CD4-positive, alpha-beta memory T cell (primary cell): ENCODE data around the gene TTLL11. TPM values are rescaled to one million over a fixed set of nuclear protein-coding genes. Genes with fewer than 3 reads are reported as not detected.

Source experiments
- CTCF ChIA-PET: fragments of 350-600 bp; sonication (Branson Sonifier 250); formaldehyde crosslinking; loops from one replicate; lab custom pipeline; 2021; ENCODE audit warnings: inconsistent platforms; ENCODE audit not compliant: partially characterized antibody; lab: Charles Lee
- POLR2A ChIA-PET: fragments of 350-600 bp; sonication (Branson Sonifier 250); formaldehyde crosslinking; loops from one replicate; lab custom pipeline; 2021; ENCODE audit not compliant: partially characterized antibody; lab: Charles Lee
- DNase-seq, 5 donors: peaks; one replicate each; pipeline versions ENCODE4 v3.0.0 to v3.0.0-alpha.2; 2020 to 2022; ENCODE audit warnings: mixed read lengths in 1 of 5
- H3K27ac ChIP-seq: one replicate; pipeline ENCODE4 v1.7.0; 2013; ENCODE audit warnings: low read depth, low read length
- H3K27me3 ChIP-seq: 2 replicates; pipeline ENCODE4 v1.7.0; 2013; ENCODE audit warnings: mild to moderate bottlenecking, low read length, moderate library complexity; ENCODE audit not compliant: insufficient read depth
- H3K36me3 ChIP-seq: 2 replicates; pipeline ENCODE4 v1.7.0; 2013; ENCODE audit warnings: mild to moderate bottlenecking, low read length, moderate library complexity; ENCODE audit not compliant: insufficient read depth
- H3K4me1 ChIP-seq: 2 replicates; pipeline ENCODE4 v1.7.0; 2013; ENCODE audit warnings: mild to moderate bottlenecking, low read length, moderate library complexity; ENCODE audit not compliant: insufficient read depth
- H3K4me3 ChIP-seq, 2 donors: one replicate each; pipeline ENCODE4 v1.7.0; 2013; ENCODE audit warnings: low read length in 2 of 2, mild to moderate bottlenecking in 1 of 2
- H3K9me3 ChIP-seq, 2 donors: one replicate each; pipeline ENCODE4 v1.7.0; 2013; ENCODE audit warnings: low read length in 2 of 2, control low read depth in 1 of 2; ENCODE audit not compliant: control insufficient read depth in 1 of 2
- H3K27ac Mint-ChIP-seq, 7 donors: one replicate each; pipeline ENCODE4 v1.8.0; 2020 to 2021; ENCODE audit warnings: mixed read lengths in 7 of 7, mild to moderate bottlenecking in 6 of 7, inconsistent platforms in 3 of 7, moderate library complexity in 3 of 7
- H3K27me3 Mint-ChIP-seq, 2 donors: one replicate each; pipeline ENCODE4 v1.8.0; 2020 to 2021; ENCODE audit warnings: mixed read lengths in 2 of 2
- H3K36me3 Mint-ChIP-seq, 2 donors: one replicate each; pipeline ENCODE4 v1.8.0; 2020 to 2021; ENCODE audit warnings: mixed read lengths in 2 of 2, inconsistent platforms in 1 of 2, mild to moderate bottlenecking in 1 of 2
- H3K4me1 Mint-ChIP-seq, 4 donors: one replicate each; pipeline ENCODE4 v1.8.0; 2020 to 2021; ENCODE audit warnings: mixed read lengths in 4 of 4, mild to moderate bottlenecking in 1 of 4
- H3K4me3 Mint-ChIP-seq, 8 donors: one replicate each; pipeline ENCODE4 v1.8.0; 2020 to 2021; ENCODE audit warnings: mixed read lengths in 8 of 8, mild to moderate bottlenecking in 7 of 8, moderate library complexity in 6 of 8, inconsistent platforms in 3 of 8
- H3K9me3 Mint-ChIP-seq, 8 donors: one replicate each; pipeline ENCODE4 v1.8.0; 2020 to 2021; ENCODE audit warnings: mixed read lengths in 8 of 8, mild to moderate bottlenecking in 5 of 8, inconsistent platforms in 3 of 8, moderate library complexity in 1 of 8
- intact Hi-C: fragments of 100-400 bp; cut with micrococcal nuclease; formaldehyde crosslinking; loops from one replicate; pipeline ENCODE4 v1.15.1; 2023
- polyA plus RNA-seq, 2 donors: library from polyadenylated mRNA; unstranded; fragments of 300-500 nt; fragmentation: Illumina TruSeq; gene quantifications; one replicate each; pipeline ENCODE4 v1.2.3, GENCODE V29; 2021
- total RNA-seq, 2 experiments: library from RNA; stranded (reverse); gene quantifications; one replicate each; pipeline ENCODE4 v1.2.3, GENCODE V29; 2021

Gene TTLL11
- total and polyA plus RNA-seq, 4 experiments from 2014 or later, result 2.7 to 7.8 (median 3.1) TPM

- intact Hi-C loops, result no loop called here
- H3K27me3 ChIP-seq, result peaks cover 11% of the 10 kb centered on the region
- Mint-ChIP-seq H3K36me3 (no peaks in the 10 kb centered on the region), H3K4me1 (peaks cover 11 to 25% (median 16%) of the 10 kb centered on the region in 4 donors), H3K27me3 (peaks cover 21 to 28% of the 10 kb centered on the region in 2 donors), H3K27ac (no peak overlapping the region), H3K4me3 (no peak overlapping the region), H3K9me3 (no peaks in the 10 kb centered on the region)
- H3K36me3 ChIP-seq, result no peaks in the 10 kb centered on the region
- POLR2A ChIA-PET, result no interaction called here
- H3K4me3 ChIP-seq, result no peak overlapping the region
- H3K9me3 ChIP-seq, result no peaks in the 10 kb centered on the region
- no peak for DNase-seq
- CTCF ChIA-PET, result interaction anchor here (0.9 to 9.2 kb wide), 18 partner anchors 8 to 692 kb away, joined by 3 to 165 read pairs (median 8); partner anchors contain the start of genes MORN5 and NDUFA8
- no peak overlapping the region for H3K27ac ChIP-seq
- H3K4me1 ChIP-seq, result peaks cover 7% of the 10 kb centered on the region
Observed at GRCh38 chr9:122124048-122124447, 30.9 kb upstream of the TTLL11 start.

GRCh38 chr9:122122903-122123632 is 30.0 kb upstream of the TTLL11 start:
- no peaks in the 10 kb centered on the region for H3K9me3 Mint-ChIP-seq

GRCh38 chr9:122122468-122122867 is 29.4 kb upstream of the TTLL11 start:
- Histone ChIP-seq H3K36me3 (no peaks in the 10 kb centered on the region), H3K27ac (no peak overlapping the region), H3K4me3 (no peak overlapping the region), H3K4me1 (peaks cover 7% of the 10 kb centered on the region), H3K27me3 (peaks cover 11% of the 10 kb centered on the region), H3K9me3 (no peaks in the 10 kb centered on the region)
- Mint-ChIP-seq H3K36me3 (no peaks in the 10 kb centered on the region), H3K4me3 (no peak overlapping the region), H3K9me3 (no peaks in the 10 kb centered on the region), H3K27ac (no peak overlapping the region), H3K4me1 (peaks cover 11 to 23% (median 16%) of the 10 kb centered on the region in 4 donors), H3K27me3 (peaks cover 20 to 24% of the 10 kb centered on the region in 2 donors)
- POLR2A ChIA-PET, result no interaction called here
- DNase-seq, result no peak
- CTCF ChIA-PET, result interaction anchor here (0.7 to 9.2 kb wide), 19 partner anchors 12 to 776 kb away, joined by 3 to 165 read pairs (median 5); partner anchors contain the start of genes MORN5 and NDUFA8
- intact Hi-C loops, result no loop called here

More at GRCh38 chr9:122122903-122123632, 30.0 kb upstream of the TTLL11 start:
- H3K4me1 ChIP-seq, result peaks cover 7% of the 10 kb centered on the region
- no peaks in the 10 kb centered on the region for H3K36me3 ChIP-seq
- intact Hi-C loops, result loop anchor here (1.0 kb wide), 1 partner anchor 24 kb away; no protein-coding TSS in a partner anchor
- Mint-ChIP-seq H3K27me3 (peaks cover 21 to 28% of the 10 kb centered on the region in 2 donors), H3K4me3 (peak overlapping the region in 1 of 8 donors; percentile 29), H3K27ac (no peak overlapping the region), H3K4me1 (peaks cover 11 to 25% (median 16%) of the 10 kb centered on the region in 4 donors), H3K36me3 (no peaks in the 10 kb centered on the region)
- peaks cover 11% of the 10 kb centered on the region for H3K27me3 ChIP-seq
- H3K9me3 ChIP-seq, result no peaks in the 10 kb centered on the region
- H3K27ac ChIP-seq, result no peak overlapping the region
- ChIA-PET POLR2A (no interaction called here), CTCF (interaction anchor here (0.7 to 9.2 kb wide), 20 partner anchors 7 to 775 kb away, joined by 3 to 165 read pairs (median 6); partner anchors contain the start of genes MORN5 and NDUFA8)
- no peak overlapping the region for H3K4me3 ChIP-seq
- DNase-seq, result peak; percentile 54 to 68 (median 58)

- peaks cover 7% of the 10 kb centered on the region for H3K4me1 ChIP-seq
- no peak overlapping the region for H3K4me3 Mint-ChIP-seq
- H3K9me3 ChIP-seq, result no peaks in the 10 kb centered on the region
- H3K9me3 Mint-ChIP-seq, result no peaks in the 10 kb centered on the region
- CTCF ChIA-PET, result interaction anchor here (0.7 to 9.2 kb wide), 19 partner anchors 12 to 776 kb away, joined by 3 to 165 read pairs (median 4); no protein-coding TSS in a partner anchor
- H3K27ac ChIP-seq, result no peak overlapping the region
- intact Hi-C loops, result no loop called here
- H3K27me3 ChIP-seq, result peaks cover 11% of the 10 kb centered on the region
- H3K36me3 Mint-ChIP-seq, result no peaks in the 10 kb centered on the region
- H3K4me1 Mint-ChIP-seq, result peaks cover 11 to 21% (median 16%) of the 10 kb centered on the region in 4 donors
- DNase-seq, result no peak
- POLR2A ChIA-PET, result no interaction called here
- H3K36me3 ChIP-seq, result no peaks in the 10 kb centered on the region
- H3K4me3 ChIP-seq, result no peak overlapping the region
- no peak overlapping the region for H3K27ac Mint-ChIP-seq
- H3K27me3 Mint-ChIP-seq, result peaks cover 18 to 21% of the 10 kb centered on the region in 2 donors
Observed at GRCh38 chr9:122121931-122122330, 28.8 kb upstream of the TTLL11 start.

DNA sequence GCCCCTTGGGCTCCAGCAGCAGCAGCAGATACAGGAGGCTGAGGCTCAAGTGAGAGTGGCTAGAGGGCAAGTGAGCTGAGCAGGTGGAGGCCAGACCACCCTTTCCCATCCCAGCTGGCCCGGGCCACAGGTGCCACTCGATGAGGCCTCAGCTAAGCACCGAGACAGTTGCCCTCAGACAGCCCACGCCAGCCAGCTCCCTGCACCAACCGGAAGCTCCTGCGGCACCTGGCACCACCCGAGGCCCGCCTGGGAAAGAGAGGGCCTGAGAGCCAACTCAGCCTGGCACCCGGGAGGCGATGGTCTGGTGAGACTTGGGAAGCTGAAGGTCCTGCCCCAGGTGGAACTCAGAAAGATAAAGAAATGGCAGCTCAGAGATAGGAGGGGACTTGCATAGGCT is 28.3 kb upstream of the TTLL11 start:
- Histone ChIP-seq H3K9me3 (no peaks in the 10 kb centered on the region), H3K4me3 (no peak overlapping the region), H3K27ac (no peak overlapping the region), H3K4me1 (peaks cover 4% of the 10 kb centered on the region), H3K36me3 (no peaks in the 10 kb centered on the region), H3K27me3 (peaks cover 10% of the 10 kb centered on the region)
- no peaks in the 10 kb centered on the region for H3K9me3 Mint-ChIP-seq
- ChIA-PET CTCF (interaction anchor here (0.8 to 9.2 kb wide), 11 partner anchors 11 to 264 kb away, joined by 3 to 165 read pairs (median 5); no protein-coding TSS in a partner anchor), POLR2A (no interaction called here)
- H3K36me3 Mint-ChIP-seq, result no peaks in the 10 kb centered on the region
- H3K27me3 Mint-ChIP-seq, result peaks cover 15 to 18% of the 10 kb centered on the region in 2 donors
- intact Hi-C loops, result no loop called here
- no peak for DNase-seq
- no peak overlapping the region for H3K4me3 Mint-ChIP-seq
- H3K4me1 Mint-ChIP-seq, result peaks cover 9 to 17% (median 12%) of the 10 kb centered on the region in 4 donors
- no peak overlapping the region for H3K27ac Mint-ChIP-seq

DNA sequence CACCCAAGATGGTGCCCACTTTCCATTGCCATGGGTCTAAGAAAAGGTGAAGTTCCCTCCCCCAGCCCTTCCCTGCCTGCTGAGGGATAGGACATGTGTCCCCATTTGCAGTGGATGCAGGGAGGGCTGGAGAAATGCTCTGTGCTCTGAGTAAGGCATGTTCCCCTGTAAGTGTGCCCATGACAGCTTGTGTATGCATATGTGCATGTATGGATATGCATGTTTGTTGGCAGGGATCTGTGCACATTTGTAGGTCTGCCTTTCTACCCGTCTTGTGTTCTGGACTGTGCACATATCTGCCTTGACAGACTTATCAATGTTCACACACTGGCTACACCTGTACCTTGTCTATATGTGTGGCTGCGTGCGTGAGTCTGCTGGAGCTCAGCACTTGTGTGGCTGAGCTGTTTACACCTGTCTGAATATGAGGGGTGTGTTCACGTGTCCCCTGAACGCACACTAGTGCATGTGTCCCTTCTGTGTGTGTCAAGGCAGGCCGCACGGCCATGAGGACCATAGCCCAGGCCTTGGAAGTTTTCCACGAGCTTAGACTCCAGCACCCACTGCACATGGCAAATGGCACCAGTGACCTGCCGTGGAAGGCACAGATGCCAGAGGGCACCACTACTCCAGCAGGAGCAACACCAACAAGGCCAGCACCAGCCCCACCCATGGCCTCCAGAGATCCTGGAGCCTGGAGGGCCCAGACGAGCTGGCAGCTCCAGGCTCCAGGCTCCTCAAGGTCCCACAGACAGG is 27.4 kb upstream of the TTLL11 start:
- no peak overlapping the region for H3K27ac ChIP-seq

More for the DNA sequence above, 27.4 kb upstream of the TTLL11 start:
- H3K4me3 ChIP-seq, result no peak overlapping the region
- no peaks in the 10 kb centered on the region for H3K4me1 ChIP-seq
- no peaks in the 10 kb centered on the region for H3K9me3 ChIP-seq
- no peak for DNase-seq
- H3K9me3 Mint-ChIP-seq, result no peaks in the 10 kb centered on the region
- H3K27ac Mint-ChIP-seq, result no peak overlapping the region
- no peaks in the 10 kb centered on the region for H3K36me3 ChIP-seq
- intact Hi-C loops, result no loop called here
- H3K4me3 Mint-ChIP-seq, result no peak overlapping the region
- H3K27me3 Mint-ChIP-seq, result peaks cover 8 to 12% of the 10 kb centered on the region in 2 donors
- H3K4me1 Mint-ChIP-seq, result peaks cover 4 to 10% (median 7%) of the 10 kb centered on the region in 4 donors
- POLR2A ChIA-PET, result no interaction called here
- H3K27me3 ChIP-seq, result peaks cover 2% of the 10 kb centered on the region
- CTCF ChIA-PET, result interaction anchor here (1.0 to 9.2 kb wide), 5 partner anchors 13 to 264 kb away, joined by 3 to 165 read pairs (median 6); no protein-coding TSS in a partner anchor
- no peaks in the 10 kb centered on the region for H3K36me3 Mint-ChIP-seq
